CD14-positive monocyte (primary cell): ENCODE measurements around the gene KLHL17. TPM values are rescaled to one million over a fixed set of nuclear protein-coding genes. Genes with fewer than 3 reads are reported as not detected.

Source experiments
- DNase-seq, 3 donors: peaks; one replicate each; pipeline ENCODE4 v3.0.0-alpha.2; 2011 to 2022
- H2AFZ ChIP-seq: 2 replicates; pipeline ENCODE4 v1.6.0; 2012; ENCODE audit warnings: mild to moderate bottlenecking, low read depth, low read length, inconsistent platforms; ENCODE audit not compliant: insufficient read depth, poor library complexity, severe bottlenecking
- H3K27ac ChIP-seq, 2 donors: 1 replicate in 1 of 2; 2 replicates in 1 of 2; pipeline ENCODE4 v1.5.1; 2012 to 2013; ENCODE audit warnings: low read length in 2 of 2, control low read depth in 1 of 2, inconsistent platforms in 1 of 2, low read depth in 1 of 2, mild to moderate bottlenecking in 1 of 2
- H3K27me3 ChIP-seq, 2 donors: one replicate each; pipeline versions ENCODE4 v1.6.0 to v1.6.1; 2011 to 2013; ENCODE audit warnings: low read length in 2 of 2; ENCODE audit not compliant: control insufficient read depth in 2 of 2, insufficient read depth in 2 of 2
- H3K36me3 ChIP-seq, 2 donors: replicated peaks in 1 of 2; 1 replicate in 1 of 2; 2 replicates in 1 of 2; pipeline versions ENCODE4 v1.5.1 to v1.6.1; 2012 to 2013; ENCODE audit warnings: low read length in 2 of 2, control low read depth in 1 of 2, inconsistent platforms in 1 of 2, mild to moderate bottlenecking in 1 of 2; ENCODE audit not compliant: insufficient read depth in 2 of 2, control insufficient read depth in 1 of 2
- H3K4me1 ChIP-seq, 2 donors: 1 replicate in 1 of 2; 2 replicates in 1 of 2; pipeline versions ENCODE4 v1.5.1 to v1.6.1; 2012 to 2013; ENCODE audit warnings: low read length in 2 of 2, control low read depth in 1 of 2, inconsistent platforms in 1 of 2, mild to moderate bottlenecking in 1 of 2, moderate library complexity in 1 of 2; ENCODE audit not compliant: insufficient read depth in 2 of 2, control insufficient read depth in 1 of 2
- H3K4me2 ChIP-seq: replicated peaks from 2 replicates; pipeline ENCODE3; 2012; ENCODE audit warnings: low read length, moderate library complexity, mild to moderate bottlenecking; ENCODE audit not compliant: poor library complexity, severe bottlenecking; ENCODE audit errors: extremely low read depth
- H3K4me3 ChIP-seq, 3 experiments: fragments of 200-600 bp in 1 of 3; sonication (generic) in 1 of 3; replicated peaks in 1 of 3; 1 replicate in 2 of 3; 2 replicates in 1 of 3; pipeline ENCODE4 v1.5.1; 2011 to 2013; ENCODE audit warnings: low read length in 3 of 3, mild to moderate bottlenecking in 3 of 3, control low read depth in 2 of 3, low read depth in 2 of 3, inconsistent platforms in 1 of 3, moderate library complexity in 1 of 3
- H3K79me2 ChIP-seq: 2 replicates; pipeline ENCODE4 v1.6.0; 2012; ENCODE audit warnings: mild to moderate bottlenecking, control low read depth, inconsistent platforms, low read length, moderate library complexity; ENCODE audit not compliant: insufficient read depth
- H3K9ac ChIP-seq: 2 replicates; pipeline ENCODE4 v1.6.0; 2017; ENCODE audit warnings: low read length, mild to moderate bottlenecking; ENCODE audit not compliant: insufficient read depth, poor library complexity, severe bottlenecking
- H3K9me3 ChIP-seq, 2 donors: replicated peaks in 1 of 2; 1 replicate in 1 of 2; 2 replicates in 1 of 2; pipeline versions ENCODE4 v1.5.1 to v1.6.1; 2012 to 2013; ENCODE audit warnings: low read length in 2 of 2, control low read depth in 1 of 2; ENCODE audit not compliant: control insufficient read depth in 1 of 2, insufficient read depth in 1 of 2
- H4K20me1 ChIP-seq: 2 replicates; pipeline ENCODE4 v1.6.0; 2012; ENCODE audit warnings: mild to moderate bottlenecking, low read length, control low read depth, moderate library complexity; ENCODE audit not compliant: insufficient read depth
- H3K27ac Mint-ChIP-seq, 7 donors: one replicate each; pipeline ENCODE4 v1.8.0; 2020; ENCODE audit warnings: mild to moderate bottlenecking in 7 of 7, mixed read lengths in 7 of 7, moderate library complexity in 6 of 7, inconsistent platforms in 2 of 7
- H3K27me3 Mint-ChIP-seq, 3 donors: one replicate each; pipeline ENCODE4 v1.8.0; 2021 to 2022; ENCODE audit warnings: low read depth in 3 of 3, mild to moderate bottlenecking in 3 of 3, mixed read lengths in 3 of 3, moderate library complexity in 3 of 3, inconsistent platforms in 1 of 3
- H3K36me3 Mint-ChIP-seq, 2 donors: one replicate each; pipeline ENCODE4 v1.8.0; 2020; ENCODE audit warnings: mixed read lengths in 2 of 2, inconsistent platforms in 1 of 2, mild to moderate bottlenecking in 1 of 2
- H3K4me1 Mint-ChIP-seq: one replicate; pipeline ENCODE4 v1.8.0; 2020; ENCODE audit warnings: mild to moderate bottlenecking, mixed read lengths
- H3K4me3 Mint-ChIP-seq, 2 donors: one replicate each; pipeline ENCODE4 v1.8.0; 2020; ENCODE audit warnings: mild to moderate bottlenecking in 2 of 2, mixed read lengths in 2 of 2, moderate library complexity in 1 of 2
- H3K9me3 Mint-ChIP-seq, 7 donors: one replicate each; pipeline ENCODE4 v1.8.0; 2020 to 2022; ENCODE audit warnings: mixed read lengths in 7 of 7, mild to moderate bottlenecking in 6 of 7, moderate library complexity in 6 of 7, inconsistent platforms in 2 of 7
- CTCF ChIP-seq: fragments of 200-600 bp; IDR thresholded peaks from one replicate; pipeline ENCODE4 v1.8.0; 2022; ENCODE audit warnings: antibody characterized with exemption, mild to moderate bottlenecking
- WGBS: methylation state at CpG from one replicate; pipeline ENCODE4 v1.1.5; 2013; ENCODE audit warnings: missing lambda C conversion rate; ENCODE audit not compliant: insufficient coverage; 5-methylcytosine and 5-hydroxymethylcytosine counted together
- intact Hi-C, 2 donors: fragments of 100-400 bp; cut with micrococcal nuclease; formaldehyde crosslinking; loops; one replicate each; pipeline versions ENCODE4 v1.15.0 to v1.15.1; 2023
- polyA plus RNA-seq, 3 donors: library from polyadenylated mRNA; depleted of rRNA in 1 of 3; unstranded in 2 of 3; stranded (reverse) in 1 of 3; fragments of 300-500 nt in 2 of 3; fragments of >200 nt in 1 of 3; fragmentation: Illumina TruSeq in 2 of 3; gene quantifications; 1 replicate in 2 of 3; 2 replicates in 1 of 3; pipeline ENCODE4 v1.2.3, GENCODE V29; 2012 to 2021

The KLHL17 gene
- polyA plus RNA-seq, 3 donors = 0.31 to 48.1 (median 0.71) TPM

- WGBS = 87% methylated on average over 6 of the region's 6 CpGs
- DNase-seq = no peak
- Histone ChIP-seq H3K27ac (no peak overlapping the region), H3K4me2 (no peak overlapping the region), H3K9me3 (no peaks in the 10 kb centered on the region), H4K20me1 (peaks cover 41% of the 10 kb centered on the region), H3K4me3 (no peak overlapping the region), H2AFZ (no peak overlapping the region), H3K79me2 (no peaks in the 10 kb centered on the region), H3K36me3 (peaks cover 96 to 100% of the 10 kb centered on the region in 2 donors), H3K27me3 (no peaks in the 10 kb centered on the region), H3K9ac (no peak overlapping the region), H3K4me1 (peaks cover 0 to 17% of the 10 kb centered on the region in 2 donors)
- peaks cover 86 to 99% of the 10 kb centered on the region in 2 donors for H3K36me3 Mint-ChIP-seq
- intact Hi-C loops = no loop called here
- no peaks in the 10 kb centered on the region for H3K9me3 Mint-ChIP-seq
- TF ChIP-seq CTCF = no peak
- H3K4me1 Mint-ChIP-seq = peaks cover 15% of the 10 kb centered on the region
- H3K27ac Mint-ChIP-seq = peak overlapping the region in 1 of 7 donors; percentile 19
- no peak overlapping the region for H3K4me3 Mint-ChIP-seq
- peaks cover 0 to 6% (median 0%) of the 10 kb centered on the region in 3 donors for H3K27me3 Mint-ChIP-seq
Measured at GRCh38 chr1:951364-951763, 9.0 kb upstream of the KLHL17 start.

- intact Hi-C loops = no loop called here
- Histone ChIP-seq H3K9me3 (no peaks in the 10 kb centered on the region), H4K20me1 (peaks cover 43% of the 10 kb centered on the region), H3K4me3 (no peak overlapping the region), H3K79me2 (peaks cover 4% of the 10 kb centered on the region), H3K4me1 (peaks cover 0 to 22% of the 10 kb centered on the region in 2 donors), H3K27me3 (no peaks in the 10 kb centered on the region), H3K27ac (no peak overlapping the region), H3K9ac (no peak overlapping the region), H2AFZ (no peak overlapping the region), H3K4me2 (no peak overlapping the region), H3K36me3 (peaks cover 92 to 100% of the 10 kb centered on the region in 2 donors)
- H3K4me1 Mint-ChIP-seq = peaks cover 20% of the 10 kb centered on the region
- H3K36me3 Mint-ChIP-seq = peaks cover 86 to 99% of the 10 kb centered on the region in 2 donors
- WGBS = 89% methylated on average over 11 of the region's 15 CpGs
- no peak for TF ChIP-seq CTCF
- H3K27me3 Mint-ChIP-seq = peaks cover 0 to 6% (median 0%) of the 10 kb centered on the region in 3 donors
- peak overlapping the region in 1 of 7 donors; percentile 52 for H3K27ac Mint-ChIP-seq
- no peaks in the 10 kb centered on the region for H3K9me3 Mint-ChIP-seq
- no peak for DNase-seq
- H3K4me3 Mint-ChIP-seq = no peak overlapping the region
Measured at GRCh38 chr1:952201-952600, 8.2 kb upstream of the KLHL17 start.
